Measurements from ENCODE around the gene RFX3. TPM values are rescaled to one million over a fixed set of nuclear protein-coding genes. Genes with fewer than 3 reads are reported as not detected.

RFX3 gene
- total and polyA plus RNA-seq, 2 donors (not counting 3 experiments of a cell fraction or from before 2014, with no cell fraction given), result 4.8 to 10.5 TPM

- Histone ChIP-seq H2AFZ (ENCODE audit: low read depth, low read length) (no peak overlapping the region), H4K20me1 (replicated peaks; ENCODE audit: control insufficient read depth, extremely low read depth, insufficient read depth, low read length) (no peaks in the 10 kb centered on the region), H3K9me3 (replicated peaks; ENCODE audit: control insufficient read depth, insufficient read depth, low read length) (no peaks in the 10 kb centered on the region), H3K79me2 (ENCODE audit: control insufficient read depth, insufficient read depth, low read length) (no peaks in the 10 kb centered on the region), H3K4me2 (ENCODE audit: insufficient read depth, low read length) (no peak overlapping the region), H3K27ac (ENCODE audit: insufficient read depth, low read depth, low read length) (no peak overlapping the region), H3K9ac (replicated peaks; ENCODE audit: extremely low read depth, insufficient read depth, low read length) (no peak overlapping the region), H3K4me1 (ENCODE audit: control insufficient read depth, extremely low read depth, insufficient read depth, low read length) (no peaks in the 10 kb centered on the region), H3K4me3 (replicated peaks in 1 of 3; ENCODE audit: insufficient read depth in 1 of 3, low read depth in 1 of 3, low read length in 3 of 3) (no peak overlapping the region), H3K36me3 (ENCODE audit: control insufficient read depth in 2 of 2, extremely low read depth in 1 of 2, insufficient read depth in 2 of 2, low read length in 2 of 2) (no peaks in the 10 kb centered on the region), H3K27me3 (ENCODE audit: control insufficient read depth in 2 of 2, insufficient read depth in 2 of 2, low read length in 2 of 2) (no peaks in the 10 kb centered on the region), H3K9me1 (replicated peaks; ENCODE audit: control insufficient read depth, extremely low read depth, insufficient read depth, low read length) (no peaks in the 10 kb centered on the region)
- no peak for DNase-seq (ENCODE audit: low read depth, low spot score)
- no peak for FAIRE-seq
- intact Hi-C loops (cut with micrococcal nuclease) (no loop called here), dilution Hi-C loops (cut with MboI; ENCODE audit: extremely low pct_ligation_motif_present, low sequenced_read_pairs) (no loop called here)
- no peak for TF ChIP-seq MAX (IDR thresholded peaks at IDR 0.05; ENCODE audit: insufficient read depth, insufficient read length)
- no peak for TF ChIP-seq POLR2A (IDR thresholded peaks at IDR 0.05; ENCODE audit: low read depth, low read length)
- TF ChIP-seq JUN (IDR thresholded peaks at IDR 0.05; ENCODE audit: borderline replicate concordance, insufficient read depth, insufficient read length, low read depth), result no peak
- TF ChIP-seq FOS (IDR thresholded peaks at IDR 0.05; ENCODE audit: borderline replicate concordance, insufficient read depth, low read length), result no peak
- no peak for TF ChIP-seq POLR2AphosphoS5 (IDR thresholded peaks at IDR 0.05; ENCODE audit: insufficient read depth, low read depth, low read length)
- no TSS peak for BruUV-seq (replicated peaks)
- ChIA-PET CTCF (interaction anchor here (1.6 to 3.6 kb wide), 2 partner anchors 10 to 190 kb away, joined by 6 to 16 read pairs; no protein-coding TSS in a partner anchor), POLR2A (no interaction called here)
These were observed 274.5 kb downstream of the RFX3 start for GRCh38 chr9:3251309-3251708.

- Histone ChIP-seq H3K4me2 (ENCODE audit: insufficient read depth, low read length) (no peak overlapping the region), H3K9ac (replicated peaks; ENCODE audit: extremely low read depth, insufficient read depth, low read length) (no peak overlapping the region), H3K36me3 (ENCODE audit: control insufficient read depth in 2 of 2, extremely low read depth in 1 of 2, insufficient read depth in 2 of 2, low read length in 2 of 2) (no peaks in the 10 kb centered on the region), H4K20me1 (replicated peaks; ENCODE audit: control insufficient read depth, extremely low read depth, insufficient read depth, low read length) (no peaks in the 10 kb centered on the region), H3K79me2 (ENCODE audit: control insufficient read depth, insufficient read depth, low read length) (no peaks in the 10 kb centered on the region), H2AFZ (ENCODE audit: low read depth, low read length) (no peak overlapping the region), H3K9me1 (replicated peaks; ENCODE audit: control insufficient read depth, extremely low read depth, insufficient read depth, low read length) (no peaks in the 10 kb centered on the region), H3K27me3 (ENCODE audit: control insufficient read depth in 2 of 2, insufficient read depth in 2 of 2, low read length in 2 of 2) (no peaks in the 10 kb centered on the region), H3K4me3 (replicated peaks in 1 of 3; ENCODE audit: insufficient read depth in 1 of 3, low read depth in 1 of 3, low read length in 3 of 3) (no peak overlapping the region), H3K27ac (ENCODE audit: insufficient read depth, low read depth, low read length) (no peak overlapping the region), H3K4me1 (ENCODE audit: control insufficient read depth, extremely low read depth, insufficient read depth, low read length) (no peaks in the 10 kb centered on the region), H3K9me3 (replicated peaks; ENCODE audit: control insufficient read depth, insufficient read depth, low read length) (no peaks in the 10 kb centered on the region)
- dilution Hi-C loops (cut with MboI; ENCODE audit: extremely low pct_ligation_motif_present, low sequenced_read_pairs), result no loop called here
- TF ChIP-seq POLR2AphosphoS5 (IDR thresholded peaks at IDR 0.05; ENCODE audit: insufficient read depth, low read depth, low read length), result no peak
- no peak for TF ChIP-seq JUN (IDR thresholded peaks at IDR 0.05; ENCODE audit: borderline replicate concordance, insufficient read depth, insufficient read length, low read depth)
- no peak for TF ChIP-seq CTCF (IDR thresholded peaks at IDR 0.05; ENCODE audit: extremely low read depth in 1 of 2, insufficient read depth in 1 of 2, low read depth in 1 of 2, low read length in 2 of 2)
- TF ChIP-seq MYC (IDR thresholded peaks at IDR 0.05; ENCODE audit: low read depth, low read length), result no peak
- no peak for TF ChIP-seq GATA2 (IDR thresholded peaks at IDR 0.05; ENCODE audit: insufficient read depth, insufficient read length, low read depth, low read length)
- TF ChIP-seq FOS (IDR thresholded peaks at IDR 0.05; ENCODE audit: borderline replicate concordance, insufficient read depth, low read length), result no peak
- no peak for TF ChIP-seq EZH2 (IDR thresholded peaks at IDR 0.05; ENCODE audit: borderline replicate concordance, low read depth, low read length, severe bottlenecking)
- no peak for TF ChIP-seq MAX (IDR thresholded peaks at IDR 0.05; ENCODE audit: insufficient read depth, insufficient read length)
- intact Hi-C loops (cut with micrococcal nuclease), result no loop called here
- DNase-seq (ENCODE audit: low read depth, low spot score) (no peak), FAIRE-seq (no peak)
- no TSS peak for BruUV-seq (replicated peaks)
- POLR2A ChIA-PET, result no interaction called here
- CTCF ChIA-PET, result interaction anchor here (1.6 to 3.6 kb wide), 2 partner anchors 10 to 190 kb away, joined by 6 to 16 read pairs; no protein-coding TSS in a partner anchor
These were observed 275.1 kb downstream of the RFX3 start for GRCh38 chr9:3250741-3251140.
